ENCODE measurements around the gene E2F4.

The E2F4 gene

DNA sequence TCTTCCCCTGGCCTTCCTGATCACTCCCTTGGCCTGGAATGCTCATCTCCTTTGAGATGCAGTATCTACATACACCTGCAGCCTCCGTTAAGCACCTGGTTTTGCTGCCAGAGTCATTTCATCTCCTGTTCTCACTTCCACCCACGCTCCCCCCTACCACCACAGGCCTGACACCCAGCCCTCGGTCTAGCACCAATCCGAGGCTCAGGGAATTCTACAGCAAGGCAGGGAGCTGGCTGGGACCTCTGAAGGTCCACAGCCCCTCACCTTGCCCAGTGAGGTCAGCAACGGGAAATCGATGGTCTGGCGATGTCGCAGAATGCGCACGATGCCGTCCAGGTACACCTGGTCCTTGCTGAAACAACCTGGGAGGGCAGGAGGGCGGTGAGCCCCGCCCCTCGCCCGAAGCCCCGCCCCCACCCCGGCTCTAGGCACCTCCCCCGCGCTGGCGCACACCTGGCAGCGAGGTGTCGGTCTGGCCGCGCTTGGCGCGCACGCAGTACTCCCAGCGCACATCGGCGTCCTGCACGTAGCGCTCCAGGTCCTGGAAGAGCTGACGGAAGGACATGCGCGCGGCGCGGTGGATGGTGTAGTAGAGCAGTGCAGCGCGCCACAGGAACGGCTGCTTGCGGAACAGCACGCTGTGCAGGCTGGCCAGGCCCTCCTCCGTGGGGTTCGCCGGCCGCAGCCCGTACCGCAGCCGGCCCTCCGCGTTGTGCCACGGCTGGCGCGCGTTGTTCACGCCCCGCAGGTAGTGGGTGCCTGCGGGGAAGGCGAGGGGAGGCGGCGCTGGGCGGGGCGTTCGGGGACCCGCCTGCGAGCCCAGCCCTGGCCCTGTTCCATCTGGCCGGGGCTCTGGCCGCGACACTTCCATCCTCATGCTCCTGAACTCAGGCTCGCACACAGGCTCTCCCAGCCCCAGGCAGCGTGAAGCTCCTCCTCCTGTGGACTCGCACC is 13.9 kb upstream of the E2F4 start:
- DNase-seq, result peak; percentile 68

DNA sequence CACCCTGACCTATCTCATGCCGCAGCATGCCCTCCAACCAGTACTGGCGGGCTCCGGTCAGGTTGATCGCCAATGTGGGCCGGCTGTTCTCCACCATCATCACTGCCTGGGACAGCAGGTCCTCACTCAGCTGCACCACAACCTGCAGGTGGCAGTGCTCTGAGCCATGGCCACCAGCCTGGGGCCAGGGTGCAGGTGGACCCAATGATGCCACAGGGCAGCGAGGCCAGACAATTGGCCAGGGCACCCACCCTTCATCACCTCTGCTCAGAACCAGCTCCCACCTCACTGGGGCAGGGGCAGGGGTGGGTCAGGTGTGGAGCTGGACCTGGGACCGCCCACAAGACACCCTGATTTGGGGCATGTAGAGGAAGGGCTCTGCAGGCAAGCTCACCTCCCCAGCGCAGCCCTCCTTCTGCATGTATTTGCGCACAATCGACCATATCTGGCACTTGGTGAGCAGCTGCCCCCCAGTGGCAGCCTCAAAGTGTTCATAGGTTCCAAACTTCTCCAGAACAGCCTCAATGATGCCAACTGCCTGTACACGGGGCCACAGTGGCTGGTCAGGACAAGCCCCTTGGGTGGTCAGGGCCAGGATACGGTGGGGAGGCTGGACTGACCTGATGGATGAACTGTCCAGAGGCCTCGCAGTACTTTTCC is 12.4 kb upstream of the E2F4 start:
- no peak for DNase-seq

- DNase-seq, result no peak
Observed at GRCh38 chr16:67180166-67180565, 11.8 kb upstream of the E2F4 start.

DNA sequence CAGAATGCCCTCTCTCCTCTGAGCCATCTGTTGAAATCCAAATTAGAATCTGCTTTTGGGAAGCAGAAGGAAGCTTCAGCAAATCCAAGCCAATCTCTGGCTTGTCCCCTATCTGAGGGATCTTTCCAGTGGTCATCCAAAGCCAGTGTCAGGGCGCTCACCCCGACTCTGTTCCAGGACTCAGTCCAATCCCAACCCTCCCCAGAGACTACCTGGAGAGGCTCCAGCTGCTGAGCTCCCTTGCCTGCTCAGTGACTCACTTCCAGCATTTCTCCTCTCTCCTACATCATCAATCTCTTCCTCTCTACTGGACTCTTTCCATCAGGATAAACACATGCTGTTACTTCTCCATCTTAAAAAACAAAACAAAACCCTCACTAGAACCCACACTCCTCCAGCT is 10.6 kb upstream of the E2F4 start:
- DNase-seq, result no peak

DNA sequence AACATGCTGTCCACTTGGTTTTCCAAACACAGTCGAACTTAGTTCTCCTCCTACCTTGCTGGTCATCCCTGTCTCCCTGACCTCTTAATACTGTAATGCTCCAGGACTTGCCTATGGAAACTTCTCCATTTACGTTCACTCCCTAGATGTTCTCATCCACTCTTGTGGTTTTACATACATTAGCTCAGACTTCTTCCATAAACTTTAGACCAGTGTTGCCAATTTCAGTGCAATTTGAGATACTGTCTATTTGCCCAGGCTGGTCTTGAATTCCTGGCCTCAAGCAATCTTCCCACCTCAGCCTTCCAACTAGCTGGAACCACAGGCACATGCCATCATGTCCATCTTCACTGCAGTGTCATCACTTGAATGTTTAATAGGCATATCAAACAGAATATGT is 9.7 kb upstream of the E2F4 start:
- DNase-seq, result no peak

GRCh38 chr16:67183284-67183626 is 8.7 kb upstream of the E2F4 start:
- DNase-seq, result no peak

DNA sequence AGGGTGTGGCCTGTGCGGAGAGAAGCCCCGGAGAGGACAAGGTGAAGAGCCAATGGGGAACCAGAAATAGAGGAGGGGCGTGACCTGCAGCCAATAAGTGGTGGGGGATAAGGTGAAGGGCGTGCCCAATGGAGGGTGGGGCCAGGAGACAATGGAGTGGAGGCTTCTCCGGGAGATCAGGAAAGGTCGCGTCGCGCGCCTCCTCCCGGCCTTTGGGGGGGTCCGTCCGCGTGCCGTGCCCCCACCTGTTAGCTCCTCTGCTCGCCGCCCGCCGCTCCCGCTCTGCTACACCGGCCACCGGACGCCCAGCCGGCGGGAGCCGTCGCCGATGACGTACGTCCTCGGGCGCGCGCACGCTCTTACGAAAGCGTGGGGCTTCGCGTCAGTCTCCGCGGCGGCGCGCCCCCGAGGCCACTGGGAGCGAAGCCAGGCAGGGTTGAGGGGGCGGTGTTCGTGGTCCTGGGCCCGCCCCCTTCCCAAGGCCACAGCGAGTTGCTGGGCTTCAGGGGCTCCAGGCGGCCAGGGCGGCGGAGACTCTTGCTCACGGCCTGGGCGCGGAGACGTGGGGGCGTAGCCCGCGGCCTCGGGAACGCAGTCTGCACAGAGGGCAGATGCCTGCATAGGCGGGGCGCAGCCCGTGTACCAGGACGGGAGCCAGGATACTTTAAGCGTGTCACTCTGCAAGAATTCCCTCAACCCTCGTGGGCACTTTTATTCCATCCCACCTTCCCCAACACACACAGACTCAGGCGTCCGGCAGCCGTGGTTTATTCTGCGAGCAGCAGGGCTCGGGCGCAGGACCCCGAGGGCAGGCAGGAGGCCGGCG is 8.1 kb upstream of the E2F4 start, which contains the start of gene MATCAP1:
TSS of gene MATCAP1 (minus strand) at position 337 of the 826 bp plus-strand sequence. CDS start 3,353 bp downstream, outside the sequence.
- peak; percentile 97 for DNase-seq

DNA sequence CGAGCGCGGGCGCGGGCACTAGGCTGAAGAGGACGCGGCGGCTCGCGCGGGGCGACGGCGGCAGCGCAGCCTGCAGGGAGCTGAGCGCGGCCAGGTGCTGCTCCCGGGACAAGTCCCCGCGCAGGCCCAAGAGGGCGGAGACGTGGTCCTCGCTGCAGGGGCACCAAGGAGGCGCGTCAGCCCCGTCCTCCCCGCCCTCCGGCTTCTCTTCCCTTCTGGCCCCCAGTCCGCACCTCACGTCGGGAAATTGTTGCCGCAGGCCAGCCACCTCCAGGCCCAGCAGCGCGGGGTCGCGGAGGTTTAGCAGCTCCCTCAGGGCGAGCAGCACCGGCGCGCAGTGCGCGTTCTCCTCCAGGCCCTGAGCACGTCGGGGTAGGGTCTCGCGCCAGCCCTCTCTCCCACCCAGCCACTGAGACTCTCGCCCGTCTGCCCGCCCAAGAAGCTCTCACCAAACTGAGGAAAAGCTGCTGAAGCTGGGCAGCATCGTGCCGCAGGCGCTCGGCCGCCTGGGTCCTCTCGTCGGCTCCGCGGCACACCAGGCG is 7.4 kb upstream of the E2F4 start:
- DNase-seq, result no peak

DNA sequence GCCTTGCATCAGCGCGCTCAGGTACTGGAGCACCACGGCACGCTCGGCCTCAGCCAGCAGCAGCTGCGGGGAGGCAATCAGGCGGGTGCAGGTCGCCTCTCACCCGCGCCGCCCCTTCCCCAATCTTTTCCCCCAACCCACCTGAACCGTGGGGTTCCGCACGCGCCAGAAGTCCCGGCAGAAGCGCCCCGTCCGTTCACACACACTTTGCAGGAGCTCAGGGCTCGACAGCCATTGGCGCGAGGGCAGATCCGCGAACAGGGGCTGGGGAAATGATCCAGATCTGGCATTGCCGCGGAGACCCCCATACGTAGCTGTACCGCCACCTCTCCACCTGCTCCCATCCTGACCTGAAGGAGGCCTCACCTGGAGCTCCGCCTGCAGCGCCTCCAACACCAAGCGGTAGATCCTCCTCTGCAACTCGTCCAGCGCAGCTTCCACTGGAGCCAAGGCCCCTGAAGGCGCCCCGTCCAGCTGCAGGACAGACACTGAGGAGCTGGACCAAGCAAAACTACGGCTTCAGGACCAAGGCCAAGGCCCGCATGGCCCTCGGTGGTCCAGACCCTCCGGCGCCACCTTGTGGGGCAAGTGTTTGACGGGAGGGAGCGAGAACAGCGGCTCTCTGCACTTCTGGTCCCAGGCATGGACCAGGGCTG is 6.8 kb upstream of the E2F4 start:
- DNase-seq, result peak; percentile 92

GRCh38 chr16:67185651-67186134 is 6.3 kb upstream of the E2F4 start:
- no peak for DNase-seq

- DNase-seq, result no peak
Observed at GRCh38 chr16:67186550-67186950, 5.4 kb upstream of the E2F4 start.

GRCh38 chr16:67187175-67187890 is 4.6 kb upstream of the E2F4 start:
- DNase-seq, result no peak

- DNase-seq, result no peak
Observed at GRCh38 chr16:67188323-67188722, 3.6 kb upstream of the E2F4 start.

DNA sequence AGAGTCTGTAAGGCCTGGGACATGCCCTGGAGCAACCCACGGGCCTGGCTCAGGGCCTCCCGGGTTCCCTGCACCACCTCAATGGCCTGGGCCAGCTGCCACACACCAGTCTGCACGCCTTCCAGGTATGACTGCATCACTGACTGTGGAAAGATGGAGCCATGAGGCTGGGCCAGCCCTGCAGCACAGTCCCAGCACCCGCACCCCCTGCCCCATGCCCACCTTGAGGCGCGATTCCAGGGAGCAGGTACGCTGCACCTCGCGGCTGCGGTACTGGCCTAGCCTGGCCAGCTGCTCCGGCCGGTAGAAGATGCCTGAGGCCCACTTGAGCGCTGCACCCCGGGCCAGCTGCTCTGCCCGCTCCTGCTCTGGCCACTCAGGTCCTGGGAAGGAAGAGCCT is 3.2 kb upstream of the E2F4 start:
- no peak for DNase-seq

DNA sequence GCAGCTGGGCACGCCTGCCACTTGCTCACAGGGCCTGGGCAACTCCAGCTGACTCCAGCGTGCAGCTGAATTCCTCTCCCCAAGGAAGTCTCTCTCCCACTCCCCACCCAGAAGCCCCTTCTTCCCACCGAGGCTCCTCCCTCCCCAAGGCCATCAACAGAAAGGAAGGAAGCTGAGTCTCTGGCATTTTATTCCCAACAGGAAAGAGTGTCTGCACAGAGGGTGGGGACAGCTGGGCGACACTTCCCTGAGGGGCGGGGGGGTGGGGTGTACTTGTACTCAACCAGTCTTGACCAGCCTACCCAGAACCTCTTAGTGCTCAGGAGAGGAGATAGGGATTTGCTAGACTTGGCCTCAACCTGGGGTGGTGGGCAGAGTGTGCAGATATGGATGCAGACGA is 1.9 kb upstream of the E2F4 start, which contains the start of gene EXOC3L1:
TSS of gene EXOC3L1 (minus strand) at position 96 of the 400 bp plus-strand sequence. CDS start 460 bp downstream, outside the sequence.
- no peak for DNase-seq

DNA sequence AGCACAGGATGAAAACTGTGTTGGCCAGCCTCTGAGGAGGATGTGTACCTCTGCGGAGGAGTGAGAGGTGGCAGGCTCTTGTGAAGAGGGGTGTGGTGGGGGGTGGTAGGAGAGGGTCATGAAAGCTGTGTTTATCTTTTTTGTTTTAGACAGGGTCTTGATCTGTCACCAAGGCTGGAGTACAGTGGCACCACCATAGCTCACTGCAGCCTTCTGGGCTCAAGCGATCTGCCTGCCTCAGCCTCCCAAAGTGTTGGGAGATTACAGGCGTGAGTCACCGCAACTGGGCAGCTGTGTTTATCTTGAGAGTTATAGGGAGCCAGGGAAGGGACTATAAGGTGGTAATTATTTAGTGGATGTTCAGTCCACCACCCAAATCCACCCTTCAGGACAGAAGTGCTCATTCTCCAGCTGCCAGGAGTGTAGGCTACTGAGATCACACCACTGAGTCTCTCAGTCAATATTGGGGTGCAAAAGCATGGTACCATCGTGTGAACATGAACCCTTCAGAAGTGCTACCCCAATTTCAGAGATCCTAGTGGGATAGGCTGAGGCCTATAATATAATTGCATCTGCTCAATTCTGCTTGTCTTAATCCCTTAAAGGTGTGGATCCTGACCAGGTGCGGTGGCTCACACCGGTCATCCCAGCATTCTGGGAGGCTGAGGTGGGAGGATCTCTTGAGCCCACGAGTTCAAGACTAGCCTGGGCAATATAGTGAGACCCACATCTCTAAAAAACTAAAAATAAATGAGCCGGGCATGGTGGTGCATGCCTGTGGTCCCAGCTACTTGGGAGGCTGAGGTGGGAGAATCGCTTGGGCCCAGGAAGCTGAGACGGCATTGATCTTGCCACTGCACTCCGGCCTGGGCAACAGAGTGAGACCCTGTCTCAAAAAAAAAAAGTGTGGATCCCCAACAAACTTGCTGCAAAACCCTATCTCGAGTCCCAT is 1.2 kb upstream of the E2F4 start:
- no peak for DNase-seq

GRCh38 chr16:67191411-67191994 is 452 bp upstream of the E2F4 start:
- no peak for DNase-seq

GRCh38 chr16:67192781-67193361 is 916 bp downstream of the E2F4 start:
- no peak for DNase-seq

- no peak for DNase-seq
Observed at GRCh38 chr16:67193536-67193935, 1.6 kb downstream of the E2F4 start.

All from stimulated activated CD4-positive, alpha-beta T cell treated with anti-CD3 and anti-CD28 coated beads, Interleukin-15, amount 100 ng/mL, for 24 hours (primary cell).